NCI-H1092 (cell line): ENCODE measurements around the gene MTHFD2L.
"Not testable (repeated sequence)": the region's sequence is repeated elsewhere in the genome, so short reads cannot be mapped to it uniquely, and the experiment has no call there.

Experiments
- DNase-seq: peaks from one replicate; lab custom pipeline; 2025; lab: John Stamatoyannopoulos, UW

The MTHFD2L gene

DNA sequence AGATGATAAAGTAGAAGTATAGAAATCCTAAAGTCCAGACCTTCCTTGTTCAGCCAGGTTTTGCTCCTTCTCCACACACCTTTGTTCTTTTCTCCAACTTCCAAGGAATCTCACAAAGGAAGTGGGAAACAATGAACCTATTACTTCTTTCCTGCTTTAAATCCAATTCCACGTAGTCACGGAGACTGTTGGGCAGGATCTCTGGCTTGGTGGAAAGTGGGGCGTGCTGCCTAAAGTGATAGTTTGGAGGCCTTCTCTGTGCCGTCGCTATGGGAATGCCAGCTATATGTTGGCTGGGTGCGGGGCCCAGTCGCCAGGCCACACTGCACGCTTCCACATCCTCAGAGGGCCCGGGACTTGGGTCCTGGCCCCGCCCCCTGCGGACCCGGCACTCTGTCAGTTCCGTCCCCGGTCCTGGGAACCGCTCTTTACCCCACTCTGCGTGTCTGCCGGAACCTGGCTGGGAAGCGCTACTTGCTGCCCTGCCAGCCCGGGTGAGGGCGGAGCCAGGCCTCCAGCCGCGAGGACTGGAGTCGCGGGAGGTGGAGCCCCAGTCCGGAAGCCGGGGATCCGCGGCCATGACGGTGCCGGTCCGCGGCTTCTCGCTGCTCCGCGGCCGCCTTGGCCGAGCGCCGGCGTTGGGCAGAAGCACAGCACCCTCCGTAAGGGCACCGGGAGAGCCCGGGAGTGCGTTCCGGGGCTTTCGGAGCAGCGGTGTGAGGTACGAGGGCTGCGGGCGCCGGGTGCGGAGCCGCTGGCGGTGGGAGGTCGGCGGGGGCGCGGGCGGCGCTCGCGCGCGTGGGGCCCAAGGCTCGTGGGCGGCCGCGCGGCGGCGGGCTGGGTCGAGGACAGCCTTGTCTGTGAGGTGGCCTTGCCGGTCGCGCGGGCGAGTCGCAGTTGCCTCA lies at the start of gene MTHFD2L:
MTHFD2L (plus strand) TSS at position 558 of the 905 bp plus-strand sequence; CDS start at position 579, 21 bp downstream.
- DNase-seq, result peak; percentile 89

DNA sequence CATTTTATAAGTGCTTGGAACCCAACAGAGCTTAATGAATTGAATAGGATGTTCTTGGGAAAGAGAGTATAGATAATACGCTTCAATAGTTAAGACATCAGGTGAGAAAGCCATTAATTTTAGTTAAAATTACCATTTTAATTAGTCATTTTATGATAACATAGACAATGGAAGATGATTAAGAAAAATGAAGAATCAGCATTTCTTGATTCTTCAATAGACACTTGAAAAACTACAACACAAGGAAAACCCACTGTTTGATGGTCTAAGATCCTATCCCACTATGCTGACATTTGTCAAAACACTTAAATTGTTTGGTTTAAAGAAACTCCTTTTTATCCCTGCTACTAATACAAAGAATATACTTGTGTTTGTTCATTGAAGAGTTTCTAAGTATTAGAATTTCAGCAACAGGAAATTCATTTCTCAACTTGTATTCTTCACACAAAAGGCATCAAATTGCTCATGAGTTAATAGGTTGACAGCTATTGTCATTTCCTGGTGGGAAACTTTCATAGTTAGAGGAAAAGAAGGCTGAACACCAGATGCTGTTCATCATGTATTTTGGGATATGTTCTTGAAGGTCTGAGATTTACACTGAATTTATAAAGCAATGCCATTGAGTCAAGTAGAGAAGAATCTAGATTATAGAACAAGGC lies 49.3 kb upstream of the MTHFD2L start:
- no peak for DNase-seq

DNA sequence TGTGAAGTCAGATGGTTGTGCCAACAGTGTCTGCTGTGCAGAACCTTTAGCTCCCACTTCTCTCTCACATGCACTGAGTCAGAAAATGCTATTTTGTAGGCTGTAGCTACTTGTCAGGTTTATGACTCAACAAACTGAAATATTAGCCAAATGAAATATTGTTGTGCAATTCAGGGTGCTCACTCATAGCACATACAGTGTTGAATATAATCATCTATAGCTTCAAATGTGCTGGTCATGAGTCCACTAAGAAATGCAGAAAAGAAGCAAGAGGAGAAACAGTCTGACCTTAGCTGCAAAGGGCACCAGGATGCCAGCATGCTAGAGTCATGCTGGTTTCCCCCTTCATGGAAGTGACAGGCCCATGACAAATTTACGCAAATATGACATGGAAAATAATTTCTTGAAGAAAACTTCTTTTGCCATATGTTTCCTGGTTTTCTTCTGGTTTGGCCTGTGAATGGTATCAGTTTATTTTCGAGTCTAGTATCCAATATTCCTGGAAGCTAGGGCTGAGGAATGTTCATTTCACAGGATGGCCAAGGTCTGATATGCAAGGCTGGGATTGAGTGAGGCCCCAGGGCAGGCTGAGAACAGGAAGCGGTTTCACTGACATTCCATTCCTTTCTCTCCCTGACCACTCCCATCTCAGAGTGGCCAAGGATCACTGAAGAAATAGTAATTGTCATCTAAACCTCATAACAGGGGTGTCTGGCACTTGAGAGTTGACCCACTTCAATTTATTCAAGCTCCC lies 48.6 kb upstream of the MTHFD2L start:
- DNase-seq, result no peak

DNA sequence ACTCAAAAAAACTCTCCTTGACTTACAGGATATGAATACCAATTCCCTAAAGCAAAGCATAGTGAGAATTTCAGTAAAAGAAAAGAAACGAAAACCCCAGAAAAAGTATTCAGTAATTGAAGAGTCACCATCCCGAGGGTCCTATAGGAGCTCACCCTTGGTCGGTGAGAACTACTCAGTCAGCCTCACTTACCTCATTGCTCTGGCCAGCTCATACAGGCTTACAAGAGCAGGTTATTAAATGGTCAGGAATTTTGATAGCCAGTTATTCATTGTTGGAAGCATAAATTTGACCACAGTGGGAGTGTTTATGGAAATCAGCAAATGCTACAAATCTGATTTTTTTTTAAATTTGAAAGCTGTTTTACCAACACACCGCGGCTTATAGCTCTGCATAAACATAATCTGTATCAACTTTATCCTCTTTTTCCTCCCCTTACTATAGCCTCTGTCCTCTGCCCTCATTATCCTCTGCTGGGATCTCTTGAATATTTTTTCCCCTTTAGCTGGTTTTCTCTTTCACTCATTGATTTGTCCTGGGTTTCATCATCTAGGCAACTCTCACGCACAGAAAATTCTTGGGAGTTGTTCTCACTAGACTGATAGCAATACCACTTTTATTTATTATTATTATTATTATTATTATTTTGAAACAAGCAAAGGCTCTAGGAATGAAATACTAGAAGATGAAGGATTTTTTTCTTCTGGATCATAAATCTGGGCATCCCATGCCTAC lies 47.9 kb upstream of the MTHFD2L start:
- DNase-seq, result no peak

DNA sequence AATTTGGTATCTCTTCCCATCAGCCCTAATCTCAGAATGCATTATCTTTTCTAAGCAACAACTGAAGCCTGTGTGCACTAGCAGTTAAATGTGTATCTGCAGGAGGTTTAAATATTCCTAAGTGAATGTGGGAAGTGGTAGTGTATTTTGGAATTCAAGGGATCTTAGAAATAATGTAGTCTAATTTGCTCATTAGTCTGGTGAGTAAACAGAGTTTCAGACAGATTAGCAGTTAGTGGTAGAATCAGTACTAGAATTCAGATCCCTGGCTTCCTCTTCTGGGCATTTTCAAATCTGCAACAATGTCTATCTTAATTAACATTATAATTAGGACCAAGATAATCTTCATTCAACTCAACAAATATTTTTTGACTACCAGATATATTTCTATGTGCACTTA lies 47.2 kb upstream of the MTHFD2L start:
- DNase-seq, result no peak

DNA sequence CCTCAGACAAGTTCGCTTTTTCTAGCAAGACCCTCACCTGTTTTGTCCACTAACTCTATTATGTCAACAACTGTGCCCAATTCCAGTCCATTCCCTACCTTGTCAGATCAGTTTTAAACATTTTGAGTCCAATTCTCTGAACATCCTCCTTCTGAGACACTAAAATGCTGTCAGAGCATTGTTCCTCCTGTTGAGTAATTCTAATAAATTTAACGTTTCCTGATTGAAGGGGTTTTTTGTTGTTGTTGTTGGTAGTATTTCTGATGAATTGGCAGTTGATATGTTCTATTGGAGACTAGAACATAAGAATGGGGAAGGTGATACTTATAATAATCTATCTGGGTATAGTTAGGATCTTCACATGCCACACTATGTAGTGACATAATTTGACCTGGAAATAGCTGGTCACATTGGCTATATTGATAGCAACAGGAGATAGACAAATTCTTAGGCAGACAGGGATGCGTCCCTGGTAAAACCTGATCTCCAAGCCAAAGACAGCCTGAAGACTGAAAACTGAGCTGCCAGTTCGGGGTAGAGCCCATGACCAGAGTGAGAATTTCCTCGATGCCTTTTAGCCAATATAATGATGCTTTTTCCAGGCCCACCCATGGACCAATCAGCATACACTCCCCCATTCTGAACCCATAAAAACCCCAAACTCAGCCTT lies 46.5 kb upstream of the MTHFD2L start:
- DNase-seq, result no peak

DNA sequence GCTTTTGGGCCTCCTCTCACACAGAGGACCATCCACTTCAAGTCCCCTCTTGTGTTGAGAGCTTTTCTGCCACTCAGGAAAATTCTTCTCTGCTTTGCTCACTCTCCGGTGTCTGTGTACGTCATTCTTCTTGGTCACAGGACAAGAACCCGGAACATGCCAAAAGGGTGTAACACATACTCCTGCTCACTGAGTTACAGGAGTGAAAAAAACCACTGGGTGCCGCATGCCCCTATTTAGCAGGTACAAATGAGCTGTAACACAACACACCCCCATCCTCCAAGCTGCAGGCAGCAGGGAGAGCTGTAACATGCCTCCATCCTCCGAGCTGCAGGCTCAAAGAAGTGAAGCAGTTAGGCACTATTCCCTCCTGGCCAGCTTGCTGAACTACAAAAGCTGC lies 45.9 kb upstream of the MTHFD2L start:
- DNase-seq, result no peak

DNA sequence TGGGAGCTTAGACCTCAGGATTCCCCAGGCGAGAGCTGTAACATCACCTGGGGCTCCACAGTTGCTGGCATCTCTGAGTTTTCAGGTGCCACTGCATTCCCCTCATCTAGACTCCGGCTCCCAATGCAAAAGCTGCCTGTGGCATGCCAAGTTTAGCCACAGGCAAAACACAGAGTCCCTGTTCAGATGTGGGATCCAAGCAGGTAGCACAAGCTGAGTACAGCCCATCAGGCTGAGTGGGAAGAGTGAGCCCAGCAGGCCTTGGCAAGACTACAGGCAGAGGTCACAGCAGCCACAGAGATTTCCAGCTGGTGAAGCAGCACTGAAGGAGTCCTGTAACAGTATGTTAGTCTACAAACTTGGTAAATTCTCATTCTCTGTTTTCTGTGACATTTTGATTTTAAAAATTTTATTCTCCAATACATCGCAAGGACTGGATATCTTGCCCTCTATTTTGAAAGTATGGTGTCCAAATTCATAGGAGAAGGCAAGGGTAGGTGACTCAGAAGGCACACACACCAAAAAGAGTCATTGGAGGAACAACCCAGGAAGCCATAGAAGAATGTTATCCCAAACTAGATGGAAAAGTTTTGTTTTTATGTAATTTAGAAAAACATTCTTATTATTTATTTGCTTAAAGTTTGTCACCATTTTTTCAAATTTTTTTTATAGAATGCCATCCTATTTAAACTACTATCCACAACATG lies 45.4 kb upstream of the MTHFD2L start:
- DNase-seq, result no peak

DNA sequence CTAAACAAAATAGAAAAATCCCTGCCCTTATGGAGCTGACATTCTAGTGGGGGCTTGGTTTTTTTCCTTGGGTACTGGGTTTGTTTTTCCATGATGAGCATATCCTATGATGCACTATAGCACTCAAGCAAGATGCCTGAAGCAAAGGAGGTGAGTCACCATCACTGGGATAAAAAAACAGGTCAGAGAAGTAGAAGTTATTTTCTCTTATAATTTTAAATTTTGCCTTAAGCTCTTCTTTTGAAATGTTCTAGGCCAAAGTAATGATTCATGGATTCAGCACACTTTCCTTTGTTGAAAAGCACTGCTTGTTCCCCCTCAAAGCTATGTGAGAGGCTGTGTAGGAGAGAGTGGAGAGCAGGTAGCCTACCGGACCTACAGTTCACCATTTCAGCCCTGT lies 43.7 kb upstream of the MTHFD2L start:
- DNase-seq, result no peak

DNA sequence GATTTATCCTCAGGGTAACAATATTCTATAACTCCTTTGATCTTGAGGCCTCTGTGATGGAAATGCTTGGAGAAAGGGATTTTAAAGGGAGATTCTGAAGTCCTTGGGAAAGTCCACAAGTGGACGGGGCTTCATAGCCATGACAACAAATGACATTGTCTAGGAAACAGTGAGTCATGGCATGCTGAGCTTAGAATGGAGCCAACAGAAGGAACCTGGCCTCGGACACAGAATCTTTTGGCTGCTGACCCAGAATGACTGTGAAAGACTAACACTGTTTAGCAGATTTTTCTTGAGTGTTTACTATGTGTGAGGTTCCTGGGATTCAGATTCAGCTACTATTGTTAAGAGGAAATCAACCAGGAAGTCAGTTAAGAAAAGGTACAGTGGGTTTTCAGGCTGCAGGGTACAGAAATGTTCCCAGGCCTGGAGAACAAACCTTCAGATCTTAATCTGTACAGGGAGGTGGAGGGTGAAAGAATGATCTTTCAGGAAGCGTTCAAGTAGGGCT lies 40.8 kb upstream of the MTHFD2L start:
- DNase-seq, result no peak

DNA sequence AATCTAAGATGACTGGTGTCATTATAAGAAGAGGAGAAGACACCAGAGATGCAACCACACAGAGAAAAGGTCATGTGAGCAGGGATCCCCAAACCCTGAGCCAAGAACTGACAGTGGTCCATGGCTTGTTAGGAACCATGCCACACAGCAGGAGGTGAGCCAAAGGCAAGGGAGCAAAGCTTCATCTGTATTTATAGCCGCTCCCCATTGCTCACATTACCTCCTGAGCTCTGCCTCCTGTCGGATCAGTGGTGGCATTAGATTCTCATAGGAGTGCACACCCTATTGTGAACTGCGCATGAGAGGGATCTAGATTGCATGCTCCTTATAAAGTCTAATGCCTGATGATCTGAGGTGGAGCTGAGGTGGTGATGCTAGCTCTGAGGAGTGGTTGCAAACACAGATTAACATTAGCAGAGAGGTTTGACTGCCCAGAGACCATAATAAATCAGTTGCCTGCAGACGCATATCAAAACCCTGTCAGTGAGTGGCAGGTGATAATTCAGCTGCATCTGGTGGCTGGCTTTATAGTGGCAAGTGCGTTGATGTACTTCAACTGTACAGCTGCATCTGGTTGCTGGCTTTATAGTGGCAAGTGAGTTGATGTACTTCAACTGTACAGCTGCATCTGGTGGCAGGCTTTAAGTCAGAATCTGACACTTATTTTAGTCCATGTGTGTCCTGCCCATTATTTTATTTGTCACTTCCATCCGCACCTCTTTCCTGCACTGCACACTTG lies 39.1 kb upstream of the MTHFD2L start:
- DNase-seq, result no peak

DNA sequence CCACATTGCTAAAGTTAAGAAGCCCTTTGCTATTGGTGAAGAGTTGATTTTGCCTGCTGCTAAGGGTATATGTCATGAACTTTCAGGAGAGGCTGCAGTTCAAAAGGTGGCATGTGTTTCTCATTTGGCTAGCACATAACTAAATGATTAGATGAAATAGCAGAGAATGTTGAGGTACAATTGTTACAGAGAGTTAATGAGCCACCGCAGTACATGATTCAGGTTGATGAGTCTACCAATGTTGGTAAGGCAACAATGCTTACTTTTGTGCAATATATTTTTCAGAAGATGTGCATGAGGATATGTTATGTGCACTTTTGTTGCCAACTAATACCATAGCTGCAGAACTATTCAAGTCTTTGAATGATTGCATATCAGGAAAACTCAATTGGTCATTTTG lies 37.8 kb upstream of the MTHFD2L start:
- DNase-seq, result no peak

DNA sequence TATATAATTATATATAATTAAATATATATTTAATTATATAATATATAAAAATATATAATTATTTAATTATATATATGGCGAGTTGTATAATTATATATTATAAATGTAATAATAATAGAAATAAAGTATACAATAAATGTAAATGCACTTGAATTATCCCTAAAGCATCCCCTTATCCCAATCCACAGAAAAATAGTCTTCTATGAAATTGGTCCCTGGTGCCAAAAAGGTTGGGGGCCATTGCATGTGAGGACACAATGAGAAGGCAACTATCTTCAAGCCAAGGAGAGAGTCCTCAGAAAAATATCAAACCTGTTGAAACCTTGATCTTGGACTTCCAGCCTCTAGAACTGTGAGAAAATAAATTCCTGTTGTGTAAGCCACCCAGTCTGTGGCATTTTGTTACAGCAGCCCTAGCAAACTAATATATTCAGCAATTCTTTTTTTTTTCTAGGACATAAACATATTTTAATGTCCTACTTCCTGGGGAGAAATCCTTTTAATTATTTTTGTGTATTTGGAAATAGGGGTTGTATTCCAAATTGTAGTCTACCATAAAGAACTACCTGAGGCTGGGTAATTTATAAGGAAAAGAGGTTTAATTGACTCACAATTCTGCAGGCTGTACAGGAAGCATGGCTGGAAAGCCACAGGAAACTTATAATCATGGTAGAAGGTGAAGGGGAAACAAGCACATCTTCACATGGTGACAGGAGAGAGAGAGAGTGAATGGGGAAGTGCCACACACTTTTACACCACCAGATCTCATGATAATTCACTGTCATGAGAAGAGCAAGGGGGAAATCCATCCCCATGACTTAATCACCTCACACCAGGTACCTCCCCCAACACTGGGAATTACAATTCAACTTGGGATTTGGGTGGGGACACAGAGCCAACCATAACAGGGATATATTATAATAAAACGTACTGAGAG lies 36.0 kb upstream of the MTHFD2L start:
- DNase-seq, result no peak

DNA sequence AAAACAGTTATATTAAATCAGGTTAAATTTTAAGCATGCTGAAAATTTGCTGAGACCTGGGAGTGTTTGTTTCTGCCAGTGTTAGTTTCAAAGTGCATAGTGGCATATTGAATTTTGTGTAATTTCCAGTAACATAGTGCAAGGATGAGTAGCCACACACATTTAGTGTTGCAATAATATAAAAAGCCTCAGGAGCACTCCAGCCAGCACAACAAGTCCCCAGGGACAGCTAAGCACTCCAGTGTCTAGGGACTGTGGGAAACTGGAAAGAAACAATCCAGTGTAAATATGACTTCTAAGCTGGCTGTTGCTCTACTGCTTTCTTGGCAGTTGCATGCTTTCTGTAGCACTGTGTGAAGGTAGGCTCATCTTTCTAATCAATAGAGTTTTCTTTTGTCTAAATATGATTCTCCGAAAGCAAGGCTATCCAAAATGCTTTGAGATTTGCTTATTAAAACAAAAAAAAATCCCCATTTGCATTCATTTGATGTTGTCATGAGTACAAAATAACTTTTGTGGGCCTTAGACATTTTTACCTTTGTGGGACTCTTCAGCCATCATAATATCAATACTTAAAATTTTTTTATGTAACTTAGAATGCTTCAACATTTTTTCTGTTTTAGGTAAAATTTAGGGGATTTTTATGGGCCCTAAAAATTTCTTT lies 34.7 kb upstream of the MTHFD2L start:
- peak; percentile 86 for DNase-seq

DNA sequence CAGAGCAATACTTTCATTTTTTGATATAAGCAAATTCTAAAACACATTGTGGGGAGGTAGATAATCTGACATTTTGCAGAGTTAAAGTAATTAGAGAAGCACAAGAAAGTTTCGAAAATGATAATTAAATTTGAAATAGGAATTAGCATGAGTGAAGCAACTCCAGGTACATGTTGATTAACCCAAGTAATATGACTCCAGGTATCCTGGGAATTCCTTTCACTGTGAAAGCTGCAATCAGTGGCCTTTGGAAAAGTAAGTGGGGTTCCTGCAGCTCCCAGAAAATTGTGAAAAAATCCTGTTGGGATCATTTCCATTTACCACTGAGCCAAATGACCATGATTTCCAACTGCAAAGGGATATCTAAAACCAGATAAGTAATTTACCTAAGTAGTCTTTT lies 32.9 kb upstream of the MTHFD2L start:
- DNase-seq, result no peak

DNA sequence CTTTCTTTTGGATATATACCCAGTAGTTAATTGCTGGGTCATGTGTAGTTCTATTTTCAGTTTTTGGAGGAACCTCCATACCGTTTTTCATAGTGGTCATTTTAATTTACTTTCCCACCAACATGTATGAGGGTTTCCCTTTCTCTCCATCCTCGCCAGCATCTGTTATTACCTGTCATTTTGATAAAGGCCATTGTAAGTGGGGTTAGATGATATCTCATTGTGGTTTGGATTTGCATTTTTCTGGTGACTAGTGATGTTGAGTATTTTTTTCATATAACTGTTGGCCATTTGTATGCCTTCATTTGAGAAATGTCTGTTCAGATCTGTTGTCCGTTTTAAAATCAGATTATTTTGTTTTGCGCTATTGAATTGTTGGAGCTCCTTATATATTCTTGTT lies 30.2 kb upstream of the MTHFD2L start:
- DNase-seq, result no peak

DNA sequence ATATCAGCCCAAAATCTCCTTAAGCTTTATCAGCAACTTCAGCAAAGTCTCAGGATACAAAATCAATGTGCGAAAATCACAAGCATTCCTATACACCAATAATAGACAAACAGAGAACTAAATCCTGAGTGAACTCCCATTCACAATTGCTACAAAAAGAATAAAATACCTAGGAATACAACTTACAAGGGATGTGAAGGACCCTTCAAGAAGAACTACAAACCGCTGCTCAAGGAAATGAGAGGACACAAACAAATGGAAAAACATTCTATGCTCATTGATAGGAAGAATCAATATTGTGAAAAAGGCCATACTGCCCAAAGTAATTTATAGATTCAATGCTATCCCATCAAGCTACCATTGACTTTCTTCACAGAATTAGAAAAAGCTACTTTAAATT lies 27.1 kb upstream of the MTHFD2L start:
- not testable (repeated sequence) for DNase-seq

DNA sequence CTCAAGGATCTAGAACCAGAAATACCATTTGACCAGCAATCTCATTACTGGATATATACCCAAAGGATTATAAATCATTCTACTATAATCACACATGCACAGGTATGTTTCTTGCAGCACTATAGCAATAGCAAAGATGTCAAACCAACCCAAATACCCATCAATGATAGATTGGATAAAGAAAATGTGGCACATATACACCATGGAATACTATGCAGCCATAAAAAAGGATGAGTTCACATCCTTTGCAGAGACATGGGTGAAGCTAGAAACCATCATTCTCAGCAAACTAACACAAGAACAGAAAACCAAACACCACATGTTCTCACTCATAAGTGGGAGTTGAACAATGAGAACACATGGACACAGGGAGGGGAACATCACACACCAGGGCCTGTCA lies 25.7 kb upstream of the MTHFD2L start:
- DNase-seq, result not testable (repeated sequence)
